Heart left ventricle (tissue), 13 donors: Measurements from ENCODE around the gene PAX6.

Source experiments
- POLR2A ChIP-seq, 2 donors: fragments of 450-650 bp; IDR thresholded peaks; one replicate each; pipeline ENCODE4 v1.6.1; 2017; ENCODE audit warnings: antibody characterized with exemption in 2 of 2, mild to moderate bottlenecking in 2 of 2, moderate library complexity in 2 of 2
- TF ChIP-seq, protein P1 (sequence below), 12 donors: fragments of 200-600 bp; sonication (generic) in 4 of 12; IDR thresholded peaks; one replicate each; pipeline versions ENCODE4 v1.5.0 to v1.8.0; 2018 to 2022; ENCODE audit warnings: antibody characterized with exemption in 12 of 12, mild to moderate bottlenecking in 5 of 12
- donor health status: ischemic (EF 13 %, LVEDD 7.1; RV severe dilation, severe dysfunction).
- donor health status: DM: no; HTN: yes; CAD: no.
- donor health status: DM: no; HTN: no; CAD: no.
- donor health status: ischemic (EF 25% LVEDD 6.9; RV normal size, moderate dysfunction).
- donor health status: ischemic (EF 25% LVEDD 5.7; RV mildly dilated, moderate dysfunction).
- donor health status: ischemic (EF 35%, LVEDD 5.7; RV mildly dilated, moderate dysfunction).
- donor health status: nonischemic (EF 11% LVEDD 7.7; RV severe dilation, severe dysfunction).
- donor health status: DM: yes; HTN: yes; CAD: no.
- donor health status: PGD.
- donor health status: ischemic (EF 29% LVEDD 5.4; RV normal size, mild dysfunction).
- donor health status: nonischemic (EF 23%, LVEDD 6.1; RV moderate dilation, normal function).

DNA sequence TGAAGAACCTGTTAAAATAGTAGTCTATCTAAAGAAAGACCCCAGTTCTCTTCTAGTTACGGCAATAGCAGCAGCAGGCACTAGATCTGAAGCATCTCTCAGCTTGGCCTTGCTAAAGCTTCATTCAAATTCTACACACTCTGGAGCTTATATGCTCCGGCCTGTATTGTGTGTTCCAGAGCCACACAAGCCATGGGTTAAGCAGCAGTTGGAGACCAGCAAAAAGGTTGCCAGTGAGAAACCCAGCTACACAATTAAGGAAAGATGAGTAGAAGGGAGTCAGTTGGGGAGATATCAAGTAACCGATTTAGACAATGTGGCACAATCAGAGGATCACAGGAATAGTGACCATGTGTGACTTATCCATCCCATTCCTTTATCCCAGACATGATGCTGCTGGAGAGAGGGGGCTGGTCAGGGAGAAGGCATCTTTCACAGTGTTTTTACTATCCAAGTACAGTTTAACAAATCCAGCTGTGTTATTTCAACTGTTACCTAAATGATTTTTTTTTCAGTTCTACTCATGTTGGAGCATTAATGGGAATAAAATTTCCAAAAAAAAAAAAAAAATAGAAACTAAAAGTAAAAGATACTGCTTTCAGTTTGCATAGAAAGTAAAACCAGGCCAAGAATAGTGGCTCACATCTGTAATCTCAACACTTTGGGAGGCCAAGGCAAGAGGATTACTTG is 41.0 kb downstream of the PAX6 start:
- no peak for TF ChIP-seq POLR2A (IDR thresholded peaks at IDR 0.05)
- TF ChIP-seq, protein P1, sequence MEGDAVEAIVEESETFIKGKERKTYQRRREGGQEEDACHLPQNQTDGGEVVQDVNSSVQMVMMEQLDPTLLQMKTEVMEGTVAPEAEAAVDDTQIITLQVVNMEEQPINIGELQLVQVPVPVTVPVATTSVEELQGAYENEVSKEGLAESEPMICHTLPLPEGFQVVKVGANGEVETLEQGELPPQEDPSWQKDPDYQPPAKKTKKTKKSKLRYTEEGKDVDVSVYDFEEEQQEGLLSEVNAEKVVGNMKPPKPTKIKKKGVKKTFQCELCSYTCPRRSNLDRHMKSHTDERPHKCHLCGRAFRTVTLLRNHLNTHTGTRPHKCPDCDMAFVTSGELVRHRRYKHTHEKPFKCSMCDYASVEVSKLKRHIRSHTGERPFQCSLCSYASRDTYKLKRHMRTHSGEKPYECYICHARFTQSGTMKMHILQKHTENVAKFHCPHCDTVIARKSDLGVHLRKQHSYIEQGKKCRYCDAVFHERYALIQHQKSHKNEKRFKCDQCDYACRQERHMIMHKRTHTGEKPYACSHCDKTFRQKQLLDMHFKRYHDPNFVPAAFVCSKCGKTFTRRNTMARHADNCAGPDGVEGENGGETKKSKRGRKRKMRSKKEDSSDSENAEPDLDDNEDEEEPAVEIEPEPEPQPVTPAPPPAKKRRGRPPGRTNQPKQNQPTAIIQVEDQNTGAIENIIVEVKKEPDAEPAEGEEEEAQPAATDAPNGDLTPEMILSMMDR (IDR thresholded peaks at IDR 0.05), result no peak
